Activated naive CD8-positive, alpha-beta T cell treated with anti-CD3 and anti-CD28 coated beads, Interleukin-2, amount 50 U/mL, for 24 hours (primary cell): ENCODE data around the gene SLX4IP.

Source experiments
- ATAC-seq: fragments of 150-1000 bp; cut with Tn5 transposase; one replicate; pipeline ENCODE4 v1.10.0; 2021
- DNase-seq: peaks from one replicate; pipeline ENCODE4 v3.0.0; 2021
- H3K27ac Mint-ChIP-seq: one replicate; pipeline ENCODE4 v1.8.0; 2021; ENCODE audit warnings: mild to moderate bottlenecking, mixed read lengths
- H3K27me3 Mint-ChIP-seq: one replicate; pipeline ENCODE4 v1.8.0; 2021; ENCODE audit warnings: mixed read lengths
- H3K36me3 Mint-ChIP-seq: one replicate; pipeline ENCODE4 v1.8.0; 2021; ENCODE audit warnings: low read depth, mixed read lengths
- H3K4me1 Mint-ChIP-seq: one replicate; pipeline ENCODE4 v1.8.0; 2021; ENCODE audit warnings: mixed read lengths
- H3K4me3 Mint-ChIP-seq: one replicate; pipeline ENCODE4 v1.8.0; 2021; ENCODE audit warnings: mild to moderate bottlenecking, moderate library complexity, mixed read lengths
- H3K9me3 Mint-ChIP-seq: one replicate; pipeline ENCODE4 v1.8.0; 2021; ENCODE audit warnings: mixed read lengths

SLX4IP gene

DNA sequence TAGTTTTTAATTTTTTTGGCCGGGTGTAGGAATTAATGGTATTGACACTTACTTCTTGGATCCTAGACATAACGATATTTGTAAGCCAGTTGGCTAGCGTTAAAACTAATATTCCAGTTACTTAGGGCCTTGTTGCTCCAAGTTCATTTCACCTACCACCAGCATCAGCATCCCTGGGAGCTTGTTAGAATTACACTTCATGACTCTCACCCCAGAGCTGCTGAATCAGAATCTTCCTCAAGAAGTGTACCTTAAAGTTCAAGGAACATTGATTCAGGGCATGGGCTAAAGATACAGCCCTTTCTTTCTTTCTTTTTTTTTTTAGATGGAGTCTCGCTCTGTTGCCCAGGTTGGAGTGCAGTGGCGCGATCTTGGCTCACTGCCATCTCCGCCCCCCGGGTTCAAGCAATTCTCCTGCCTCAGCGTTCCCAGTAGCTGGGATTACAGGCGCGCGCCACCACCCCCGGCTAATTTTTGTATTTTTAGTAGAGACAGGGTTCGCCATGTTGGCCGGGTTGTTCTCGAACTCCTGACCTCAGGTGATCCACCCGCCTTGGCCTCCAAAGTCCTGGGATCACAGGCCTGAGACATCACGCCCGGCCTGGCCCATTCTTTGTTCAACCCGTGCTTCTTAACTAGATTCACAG, 1.1 kb downstream of the SLX4IP start:
- peaks cover 50% of the 10 kb centered on the region for H3K4me1 Mint-ChIP-seq
- peaks cover 4% of the 10 kb centered on the region for H3K36me3 Mint-ChIP-seq
- H3K9me3 Mint-ChIP-seq: no peaks in the 10 kb centered on the region
- peak overlapping the region; percentile 85 for H3K4me3 Mint-ChIP-seq
- H3K27me3 Mint-ChIP-seq: no peaks in the 10 kb centered on the region
- H3K27ac Mint-ChIP-seq: no peak overlapping the region
- ATAC-seq (no peak), DNase-seq (no peak)

GRCh38 chr20:10438217-10438616, 3.1 kb downstream of the SLX4IP start:
- peaks cover 4% of the 10 kb centered on the region for H3K36me3 Mint-ChIP-seq
- H3K9me3 Mint-ChIP-seq: no peaks in the 10 kb centered on the region
- H3K27me3 Mint-ChIP-seq: no peaks in the 10 kb centered on the region
- no peak overlapping the region for H3K4me3 Mint-ChIP-seq
- no peak for DNase-seq
- H3K27ac Mint-ChIP-seq: no peak overlapping the region
- H3K4me1 Mint-ChIP-seq: peaks cover 33% of the 10 kb centered on the region
- no peak for ATAC-seq

GRCh38 chr20:10443936-10444335, 8.8 kb downstream of the SLX4IP start:
- Mint-ChIP-seq H3K27ac (no peak overlapping the region), H3K4me3 (no peak overlapping the region), H3K4me1 (peaks cover 23% of the 10 kb centered on the region), H3K9me3 (no peaks in the 10 kb centered on the region), H3K27me3 (no peaks in the 10 kb centered on the region), H3K36me3 (peaks cover 6% of the 10 kb centered on the region)
- ATAC-seq (no peak), DNase-seq (no peak)

DNA sequence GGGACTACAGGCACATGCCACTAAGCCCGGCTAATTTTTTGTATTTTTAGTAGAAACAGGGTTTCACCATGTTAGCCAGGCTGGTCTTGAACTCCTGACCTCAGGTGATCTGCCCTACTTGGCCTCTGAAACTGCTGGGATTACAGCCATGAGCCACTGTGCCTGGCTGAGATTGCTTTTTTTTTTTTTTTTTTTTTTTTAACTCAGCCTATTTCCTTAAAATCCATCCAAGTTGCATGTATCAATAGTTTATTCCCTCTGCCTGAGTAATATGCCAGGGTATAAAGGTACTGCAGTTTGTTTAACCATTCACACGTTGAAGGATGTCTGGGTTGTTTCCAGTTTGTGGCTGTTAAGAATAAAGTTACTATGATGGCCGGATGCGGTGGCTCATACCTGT, 10.7 kb downstream of the SLX4IP start:
- H3K4me1 Mint-ChIP-seq: peaks cover 22% of the 10 kb centered on the region
- no peaks in the 10 kb centered on the region for H3K27me3 Mint-ChIP-seq
- H3K9me3 Mint-ChIP-seq: no peaks in the 10 kb centered on the region
- DNase-seq (no peak), ATAC-seq (no peak)
- H3K36me3 Mint-ChIP-seq: peaks cover 6% of the 10 kb centered on the region
- H3K4me3 Mint-ChIP-seq: no peak overlapping the region
- no peak overlapping the region for H3K27ac Mint-ChIP-seq

DNA sequence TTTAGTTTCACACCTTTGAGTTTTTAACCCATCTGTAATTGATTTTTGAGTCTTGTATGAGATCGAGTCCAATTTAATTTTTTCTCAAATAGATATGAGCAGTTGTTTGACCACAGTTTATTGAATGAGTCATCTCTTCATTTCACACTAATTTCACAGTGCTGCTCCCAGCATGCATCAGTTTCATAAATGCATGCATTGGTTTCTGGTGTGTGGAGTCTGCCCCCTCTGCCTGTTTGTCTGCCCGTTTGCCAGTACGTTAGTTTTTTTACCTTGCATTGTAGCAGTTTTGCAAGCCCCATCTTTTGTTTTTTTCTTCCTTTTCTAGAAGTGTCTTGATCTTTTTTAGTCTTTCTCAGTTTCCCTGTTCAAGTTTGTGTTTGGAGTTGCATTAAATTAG, 11.9 kb downstream of the SLX4IP start:
- Mint-ChIP-seq H3K27ac (peak overlapping the region; percentile 64), H3K9me3 (no peaks in the 10 kb centered on the region), H3K36me3 (peaks cover 6% of the 10 kb centered on the region), H3K4me3 (peak overlapping the region; percentile 65), H3K4me1 (peaks cover 21% of the 10 kb centered on the region), H3K27me3 (no peaks in the 10 kb centered on the region)
- DNase-seq (peak; percentile 48), ATAC-seq (peak; percentile 98)

DNA sequence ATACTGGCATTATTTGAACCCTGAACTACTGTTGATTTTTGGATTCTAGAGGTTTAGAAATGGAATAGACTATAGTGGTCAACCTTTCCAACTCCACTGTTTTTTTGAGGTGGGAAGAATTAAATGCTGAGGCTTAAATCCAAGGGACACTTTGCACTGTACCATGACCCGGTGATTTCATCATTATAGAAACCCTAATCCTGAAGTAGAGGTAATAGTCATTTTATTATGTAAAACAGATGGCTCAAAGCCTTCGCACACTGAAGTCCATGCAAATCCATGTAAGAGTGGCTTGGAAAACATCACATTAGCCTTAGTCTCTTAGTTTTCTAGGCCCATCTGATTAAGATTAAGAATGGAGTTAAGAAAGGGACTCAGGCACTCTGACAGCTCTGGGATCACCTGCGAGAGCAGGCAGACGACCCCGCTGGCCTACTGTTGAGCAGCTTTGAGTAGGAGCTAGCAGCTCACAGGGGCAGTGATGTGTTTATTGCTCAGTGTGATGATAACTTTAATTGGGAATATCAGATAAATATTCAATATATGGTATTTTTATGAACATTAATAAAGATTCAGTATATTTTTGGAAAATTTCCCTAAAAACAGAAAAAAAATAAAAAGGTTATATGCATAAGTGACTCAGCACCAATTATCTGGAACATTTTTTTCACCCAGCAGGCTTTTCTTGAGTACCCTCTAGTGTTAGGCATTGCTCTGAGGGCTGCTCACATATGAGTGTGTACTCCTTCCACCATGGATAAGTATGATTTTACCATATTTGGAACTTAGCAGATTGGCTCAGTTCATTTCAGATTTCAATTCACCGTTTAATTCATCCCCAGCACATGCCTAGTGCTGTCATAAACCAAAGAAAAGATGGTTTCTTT, 13.4 kb downstream of the SLX4IP start:
- ATAC-seq: no peak

DNA sequence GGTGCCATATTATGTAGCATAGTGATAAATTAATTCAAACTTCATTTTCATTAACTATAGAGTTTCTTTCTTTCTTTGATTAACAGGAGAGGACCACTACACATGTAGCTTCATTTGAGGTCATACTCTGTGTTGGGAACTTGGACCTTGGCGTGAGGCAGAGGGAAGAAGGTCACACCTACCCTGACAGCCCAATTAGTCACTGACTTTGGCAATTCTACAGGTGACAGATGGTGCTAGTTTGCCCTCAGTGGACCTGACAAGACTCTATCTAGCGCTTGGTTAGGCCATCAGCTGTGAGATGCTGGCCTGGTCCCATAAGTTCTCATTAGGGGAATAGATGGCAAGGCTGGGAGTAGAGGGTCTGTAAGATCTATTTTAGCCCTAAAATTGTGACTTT, 14.2 kb downstream of the SLX4IP start:
- no peak overlapping the region for H3K4me3 Mint-ChIP-seq
- no peak for ATAC-seq
- no peak for DNase-seq
- no peaks in the 10 kb centered on the region for H3K27me3 Mint-ChIP-seq
- H3K9me3 Mint-ChIP-seq: no peaks in the 10 kb centered on the region
- peaks cover 31% of the 10 kb centered on the region for H3K4me1 Mint-ChIP-seq
- H3K27ac Mint-ChIP-seq: no peak overlapping the region
- peaks cover 2% of the 10 kb centered on the region for H3K36me3 Mint-ChIP-seq

More for the DNA sequence above, 13.4 kb downstream of the SLX4IP start:
- H3K9me3 Mint-ChIP-seq: no peaks in the 10 kb centered on the region
- no peaks in the 10 kb centered on the region for H3K27me3 Mint-ChIP-seq
- no peak overlapping the region for H3K27ac Mint-ChIP-seq
- H3K4me1 Mint-ChIP-seq: peaks cover 29% of the 10 kb centered on the region
- H3K36me3 Mint-ChIP-seq: peaks cover 7% of the 10 kb centered on the region
- H3K4me3 Mint-ChIP-seq: no peak overlapping the region
- no peak for DNase-seq

DNA sequence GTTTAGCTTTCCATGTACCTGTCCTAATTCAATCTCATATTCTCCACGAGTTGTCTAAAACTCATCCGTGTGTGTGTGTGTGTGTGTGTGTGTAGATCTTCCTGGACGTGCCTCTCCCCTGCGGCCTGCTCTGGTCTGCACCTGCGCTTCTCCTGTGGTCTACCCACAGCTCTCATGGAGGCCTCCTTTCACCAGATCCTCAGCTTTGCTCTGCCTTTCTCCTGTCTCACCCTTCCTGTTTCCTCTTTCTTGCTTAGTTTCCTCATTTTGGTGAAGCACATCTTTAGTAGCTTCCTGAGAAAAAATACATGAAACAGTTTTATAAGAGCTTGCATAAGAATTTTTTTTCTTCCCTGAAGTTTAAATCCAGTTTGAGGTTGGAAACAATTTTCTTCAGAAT, 18.1 kb downstream of the SLX4IP start:
- ATAC-seq: peak; percentile 75
- H3K36me3 Mint-ChIP-seq: peaks cover 13% of the 10 kb centered on the region
- H3K9me3 Mint-ChIP-seq: peaks cover 8% of the 10 kb centered on the region
- no peaks in the 10 kb centered on the region for H3K27me3 Mint-ChIP-seq
- H3K4me1 Mint-ChIP-seq: peaks cover 15% of the 10 kb centered on the region
- DNase-seq: peak; percentile 33
- H3K27ac Mint-ChIP-seq: peak overlapping the region; percentile 6
- peak overlapping the region; percentile 43 for H3K4me3 Mint-ChIP-seq

GRCh38 chr20:10454151-10454750, 19.1 kb downstream of the SLX4IP start:
- Mint-ChIP-seq H3K36me3 (peaks cover 23% of the 10 kb centered on the region), H3K4me1 (peaks cover 15% of the 10 kb centered on the region), H3K4me3 (no peak overlapping the region), H3K9me3 (peaks cover 8% of the 10 kb centered on the region), H3K27ac (peak overlapping the region; percentile 6), H3K27me3 (no peaks in the 10 kb centered on the region)
- DNase-seq: no peak
- ATAC-seq: no peak

GRCh38 chr20:10461495-10461894, 26.4 kb downstream of the SLX4IP start:
- peaks cover 37% of the 10 kb centered on the region for H3K36me3 Mint-ChIP-seq
- ATAC-seq: no peak
- H3K9me3 Mint-ChIP-seq: peaks cover 12% of the 10 kb centered on the region
- H3K4me1 Mint-ChIP-seq: peaks cover 5% of the 10 kb centered on the region
- no peak overlapping the region for H3K27ac Mint-ChIP-seq
- no peak for DNase-seq
- H3K27me3 Mint-ChIP-seq: no peaks in the 10 kb centered on the region
- H3K4me3 Mint-ChIP-seq: no peak overlapping the region

GRCh38 chr20:10462516-10462915, 27.4 kb downstream of the SLX4IP start:
- Mint-ChIP-seq H3K36me3 (peaks cover 32% of the 10 kb centered on the region), H3K4me1 (peaks cover 5% of the 10 kb centered on the region), H3K27me3 (no peaks in the 10 kb centered on the region), H3K9me3 (peaks cover 5% of the 10 kb centered on the region), H3K4me3 (no peak overlapping the region), H3K27ac (no peak overlapping the region)
- DNase-seq (no peak), ATAC-seq (no peak)

- H3K4me3 Mint-ChIP-seq: no peak overlapping the region
- peaks cover 24% of the 10 kb centered on the region for H3K36me3 Mint-ChIP-seq
- H3K4me1 Mint-ChIP-seq: peaks cover 12% of the 10 kb centered on the region
- DNase-seq (no peak), ATAC-seq (no peak)
- H3K27me3 Mint-ChIP-seq: no peaks in the 10 kb centered on the region
- H3K27ac Mint-ChIP-seq: no peak overlapping the region
- H3K9me3 Mint-ChIP-seq: peaks cover 4% of the 10 kb centered on the region
Observed at GRCh38 chr20:10463622-10464021, 28.5 kb downstream of the SLX4IP start.

DNA sequence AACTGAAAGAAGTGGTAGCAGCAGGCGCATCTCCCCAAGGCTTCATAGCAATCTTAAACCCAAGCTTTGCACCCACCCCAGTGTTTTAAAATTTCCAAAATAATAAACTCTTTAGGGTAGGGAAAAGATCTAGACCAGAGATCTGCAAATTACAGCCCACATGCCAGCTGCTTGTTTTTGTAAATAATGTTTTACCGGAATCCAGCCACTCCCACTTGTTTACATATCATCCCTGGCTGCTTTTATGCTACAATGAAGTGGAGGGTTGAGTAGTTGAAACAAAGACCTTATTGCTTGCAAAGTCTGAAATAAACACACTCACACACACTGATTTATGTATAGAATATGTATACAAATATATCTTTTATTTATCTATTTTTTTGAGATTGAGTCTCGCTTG, 30.0 kb downstream of the SLX4IP start:
- peaks cover 18% of the 10 kb centered on the region for H3K36me3 Mint-ChIP-seq
- H3K4me1 Mint-ChIP-seq: peaks cover 17% of the 10 kb centered on the region
- DNase-seq (no peak), ATAC-seq (no peak)
- no peak overlapping the region for H3K4me3 Mint-ChIP-seq
- no peak overlapping the region for H3K27ac Mint-ChIP-seq
- peaks cover 4% of the 10 kb centered on the region for H3K9me3 Mint-ChIP-seq
- H3K27me3 Mint-ChIP-seq: no peaks in the 10 kb centered on the region

- Mint-ChIP-seq H3K27me3 (no peaks in the 10 kb centered on the region), H3K4me1 (peaks cover 17% of the 10 kb centered on the region), H3K4me3 (no peak overlapping the region), H3K36me3 (peaks cover 14% of the 10 kb centered on the region), H3K9me3 (no peaks in the 10 kb centered on the region), H3K27ac (no peak overlapping the region)
- ATAC-seq (no peak), DNase-seq (no peak)
Observed at GRCh38 chr20:10466325-10466724, 31.2 kb downstream of the SLX4IP start.

DNA sequence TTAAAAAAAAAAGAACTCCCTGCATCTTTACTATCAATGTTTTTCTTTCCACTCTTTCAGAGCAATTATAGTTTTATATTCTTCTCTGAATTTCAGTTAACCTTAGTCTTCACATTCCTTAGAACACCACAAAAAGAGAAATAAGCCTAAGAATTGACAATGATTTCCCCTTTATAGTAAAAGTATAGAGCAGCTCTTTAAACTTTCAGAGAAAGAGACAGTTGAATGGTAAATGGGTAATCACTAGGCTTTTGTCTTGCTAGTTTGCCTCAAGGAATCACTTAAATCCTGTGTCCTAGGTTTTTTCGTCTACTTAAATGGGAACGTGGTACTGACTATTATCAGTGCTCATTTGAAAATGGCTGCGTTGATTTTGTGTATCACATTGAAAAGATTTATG, 31.8 kb downstream of the SLX4IP start:
- H3K4me1 Mint-ChIP-seq: peaks cover 12% of the 10 kb centered on the region
- H3K27ac Mint-ChIP-seq: no peak overlapping the region
- ATAC-seq: no peak
- no peaks in the 10 kb centered on the region for H3K27me3 Mint-ChIP-seq
- H3K9me3 Mint-ChIP-seq: no peaks in the 10 kb centered on the region
- H3K4me3 Mint-ChIP-seq: no peak overlapping the region
- peaks cover 14% of the 10 kb centered on the region for H3K36me3 Mint-ChIP-seq
- no peak for DNase-seq
